Right kidney (tissue), 1 donor: Measurements from ENCODE around the gene CARD16.

Experiments
- DNase-seq: peaks from one replicate; pipeline ENCODE4 v3.0.0-alpha.2; 2016

Gene CARD16

DNA sequence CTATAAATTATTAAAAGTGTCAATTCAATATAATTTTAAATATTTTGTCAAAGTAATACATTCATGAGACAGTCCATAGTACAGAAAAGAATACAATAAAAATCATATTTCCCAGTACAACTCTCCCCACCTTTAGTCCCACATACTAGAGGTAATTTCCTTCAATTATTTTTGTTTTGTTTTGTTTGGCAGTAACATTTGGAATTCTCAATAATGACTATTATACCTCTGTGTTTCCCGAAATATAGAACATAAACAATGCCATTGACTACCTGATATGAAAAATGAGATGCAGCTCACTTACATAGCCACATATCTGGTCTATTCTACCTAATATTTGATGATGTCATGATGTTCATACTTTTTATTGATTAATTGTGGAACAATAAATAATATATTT, 52.4 kb downstream of the CARD16 start:
- no peak for DNase-seq

DNA sequence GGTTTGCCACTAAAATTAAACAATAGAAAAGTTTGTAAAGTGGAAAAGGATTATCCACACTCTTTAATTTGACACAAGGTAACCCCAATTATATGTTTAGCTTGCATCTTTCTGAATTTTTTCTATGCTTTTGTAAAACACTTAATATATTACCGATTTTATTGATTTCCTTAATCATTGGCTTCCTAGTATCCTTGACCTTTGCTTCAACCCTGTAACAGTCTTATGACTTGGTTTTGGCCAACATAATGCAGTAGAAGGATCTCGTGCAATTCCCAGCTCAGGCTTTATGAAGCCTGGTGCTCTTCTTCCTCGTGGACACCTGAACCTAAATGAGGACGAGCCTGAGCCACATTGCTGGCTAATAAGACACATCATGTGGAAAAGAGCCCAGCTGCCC, 53.1 kb downstream of the CARD16 start:
- DNase-seq, result no peak
